Head of caudate nucleus (tissue), 42 donors: Measurements from ENCODE around the gene SERGEF.
"Not testable (repeated sequence)": the region's sequence is repeated elsewhere in the genome, so short reads cannot be mapped to it uniquely, and the experiment has no call there.

Source experiments
- DNase-seq, 42 donors: peaks; one replicate each; pipeline versions ENCODE4 v3.0.0 to v3.0.0-alpha.2; 2020 to 2021; ENCODE audit warnings: mixed read lengths in 7 of 42
- intact Hi-C: fragments of 100-400 bp; cut with DNase I; formaldehyde crosslinking; loops from one replicate; pipeline ENCODE4 v1.15.0; 2022

The SERGEF gene

GRCh38 chr11:17923217-17923616 is 89.6 kb downstream of the SERGEF start:
- intact Hi-C loops: no loop called here
- DNase-seq: peak in 11 of 42 donors; percentile 19 to 43 (median 24)

DNA sequence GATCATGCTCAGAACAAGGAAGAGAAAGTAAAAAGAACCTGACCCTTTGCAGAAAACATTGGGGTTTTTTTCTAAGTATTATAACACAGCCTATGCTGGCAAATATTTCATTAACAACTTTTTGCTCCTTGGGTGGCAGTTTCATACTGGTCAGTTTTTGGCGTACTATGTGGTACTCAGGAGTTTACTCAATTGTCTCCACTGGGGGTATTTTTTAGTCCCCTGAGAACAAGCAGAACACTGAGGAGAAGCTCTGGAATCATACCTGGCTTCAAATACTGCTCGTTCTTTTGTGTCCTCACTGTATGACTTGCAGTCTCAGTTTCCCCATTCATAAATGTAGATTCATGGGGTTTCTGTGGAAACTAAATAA is 90.4 kb downstream of the SERGEF start:
- no peak for DNase-seq
- intact Hi-C loops: no loop called here

GRCh38 chr11:17921659-17922415 is 91.0 kb downstream of the SERGEF start:
- peak in 4 of 42 donors; percentile 6 to 47 (median 16) for DNase-seq
- intact Hi-C loops: no loop called here

GRCh38 chr11:17918049-17918605 is 94.7 kb downstream of the SERGEF start:
- intact Hi-C loops: no loop called here
- DNase-seq: no peak

DNA sequence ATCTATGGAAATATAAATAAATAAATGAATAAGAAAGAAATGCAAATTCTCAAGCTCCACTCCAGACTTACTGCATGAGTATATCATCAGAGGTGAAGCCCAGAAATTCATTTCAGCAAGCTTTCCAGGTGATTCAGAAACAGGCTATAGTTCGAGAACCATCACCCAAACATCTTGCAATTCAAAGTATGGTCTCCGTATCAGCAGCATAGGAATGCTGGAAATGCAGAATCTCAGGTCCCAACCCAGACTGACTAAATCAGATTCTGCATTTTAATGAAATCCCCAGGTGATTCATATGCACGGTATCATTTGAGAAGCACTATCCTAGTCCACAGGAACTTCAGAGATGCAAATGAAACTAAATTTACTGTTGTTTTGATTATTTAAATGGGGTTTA is 95.3 kb downstream of the SERGEF start:
- DNase-seq: no peak
- intact Hi-C loops: no loop called here

- DNase-seq: no peak
- intact Hi-C loops: no loop called here
Measured at GRCh38 chr11:17915500-17916143, 97.2 kb downstream of the SERGEF start.

DNA sequence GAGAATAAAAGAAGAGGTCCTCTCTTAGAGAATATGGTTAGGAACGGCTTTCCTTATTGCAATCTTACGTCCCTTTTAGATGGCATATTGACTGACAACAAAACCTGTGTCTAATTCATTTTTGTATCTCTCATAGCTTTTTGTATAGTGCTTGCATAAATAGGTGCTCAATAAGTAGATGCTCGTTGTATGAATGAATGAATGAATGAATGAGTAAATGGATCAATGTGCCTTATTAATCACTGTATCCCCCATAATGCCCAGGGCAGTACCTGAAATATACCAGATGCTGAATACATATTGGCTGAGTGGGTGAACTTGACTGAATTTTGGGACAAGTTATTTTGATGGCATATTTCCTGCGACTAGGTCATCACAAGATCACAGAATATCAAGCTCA is 97.9 kb downstream of the SERGEF start:
- DNase-seq: no peak
- intact Hi-C loops: no loop called here

GRCh38 chr11:17907046-17907445 is 105.8 kb downstream of the SERGEF start:
- no peak for DNase-seq
- intact Hi-C loops: no loop called here

DNA sequence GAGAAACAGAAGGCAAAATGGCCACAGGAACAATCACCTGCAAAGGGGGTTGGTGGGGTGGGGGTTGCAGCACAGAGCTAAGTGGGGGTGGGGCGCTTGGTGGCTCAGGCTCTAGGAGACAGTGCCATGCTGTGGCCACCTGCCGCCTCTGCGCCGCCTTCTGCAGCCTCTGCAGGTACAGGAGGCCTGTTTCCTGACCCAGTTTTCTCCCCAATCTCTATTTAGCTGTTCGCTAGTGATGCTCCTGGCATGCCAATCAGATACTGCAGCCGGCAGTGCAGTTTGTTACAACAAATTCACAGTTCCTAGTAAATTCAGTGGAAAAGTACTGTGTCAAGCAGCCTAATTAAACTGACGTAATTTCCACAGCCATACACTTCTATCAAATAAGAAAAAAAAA is 106.4 kb downstream of the SERGEF start:
- DNase-seq: peak; percentile 43 to 92 (median 72)
- intact Hi-C loops: no loop called here

GRCh38 chr11:17905477-17905876 is 107.4 kb downstream of the SERGEF start:
- intact Hi-C loops: no loop called here
- no peak for DNase-seq

- DNase-seq: no peak
- intact Hi-C loops: no loop called here
Measured at GRCh38 chr11:17901481-17901880, 111.4 kb downstream of the SERGEF start.

DNA sequence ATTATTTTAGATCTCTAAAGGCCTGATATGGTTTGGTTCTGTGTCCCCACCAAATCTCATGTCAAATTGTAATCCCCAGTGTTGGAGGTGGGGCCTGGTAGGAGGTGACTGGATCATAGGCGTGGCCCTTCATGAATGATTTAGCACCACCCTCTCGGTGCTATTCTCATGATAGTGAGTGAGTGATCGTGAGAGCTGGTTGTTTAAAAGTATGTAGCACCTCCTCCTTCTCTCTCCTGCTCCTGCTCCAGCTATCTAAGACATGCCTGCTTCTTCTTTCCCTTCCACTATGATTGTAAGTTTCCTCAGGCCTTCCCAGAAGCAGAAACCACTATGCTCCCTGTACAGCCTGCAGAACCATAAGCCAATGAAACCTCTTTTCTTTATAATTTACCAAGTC is 114.1 kb downstream of the SERGEF start:
- DNase-seq: no peak
- intact Hi-C loops: no loop called here

- no peak for DNase-seq
- intact Hi-C loops: no loop called here
Measured at GRCh38 chr11:17898071-17898470, 114.8 kb downstream of the SERGEF start.

DNA sequence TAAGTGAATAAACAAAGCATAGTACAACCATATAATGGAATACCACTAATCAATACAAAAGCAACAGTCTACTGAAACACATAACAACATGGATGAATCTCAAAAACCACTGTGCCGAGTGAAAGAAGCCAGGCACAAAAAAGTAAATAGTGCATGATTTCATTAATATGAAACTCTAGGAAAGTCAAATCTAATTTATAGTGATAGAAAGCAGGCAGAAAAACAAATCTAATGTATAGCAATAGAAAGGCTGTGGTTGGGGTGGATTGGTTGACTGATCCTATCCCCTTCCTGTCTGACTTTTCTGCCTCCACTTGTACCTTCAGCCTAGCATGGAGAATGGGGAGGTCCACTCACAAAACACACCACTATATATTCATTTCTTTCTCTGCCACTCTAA is 115.4 kb downstream of the SERGEF start:
- intact Hi-C loops: no loop called here

DNA sequence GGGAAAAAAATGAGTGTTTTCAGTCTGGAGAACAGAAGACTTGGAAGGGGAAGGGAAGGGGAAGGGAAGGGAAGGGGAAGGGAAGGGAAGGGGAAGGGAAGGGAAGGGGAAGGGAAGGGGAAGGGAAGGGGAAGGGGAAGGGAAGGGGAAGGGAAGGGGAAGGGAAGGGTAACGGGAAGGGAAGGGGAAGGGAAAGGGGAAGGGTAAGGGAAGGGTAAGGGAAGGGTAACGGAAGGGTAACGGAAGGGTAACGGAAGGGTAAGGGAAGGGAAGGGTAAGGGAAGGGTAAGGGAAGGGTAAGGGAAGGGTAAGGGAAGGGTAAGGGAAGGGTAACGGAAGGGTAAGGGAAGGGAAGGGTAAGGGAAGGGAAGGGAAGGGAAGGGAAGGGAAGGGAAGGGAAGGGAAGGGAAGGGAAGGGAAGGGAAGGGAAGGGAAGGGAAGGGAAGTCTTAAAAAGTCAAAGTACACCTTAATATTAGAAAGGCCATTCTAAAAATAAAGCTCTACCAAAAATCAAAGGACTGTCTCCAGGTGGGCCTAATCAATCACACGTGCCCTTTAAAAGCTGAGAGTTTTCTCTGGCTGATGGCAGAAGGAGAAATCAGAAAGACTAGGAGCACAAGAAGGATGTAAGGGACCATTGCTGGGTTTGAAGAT is 116.2 kb downstream of the SERGEF start:
- DNase-seq, intact Hi-C loops: not testable (repeated sequence)

More for the DNA sequence above, 115.4 kb downstream of the SERGEF start:
- DNase-seq: no peak

- DNase-seq: peak; percentile 16 to 85 (median 63)
- intact Hi-C loops: no loop called here
Measured at GRCh38 chr11:17894929-17895658, 117.8 kb downstream of the SERGEF start.

- no peak for DNase-seq
- intact Hi-C loops: no loop called here
Measured at GRCh38 chr11:17892409-17892808, 120.4 kb downstream of the SERGEF start.

DNA sequence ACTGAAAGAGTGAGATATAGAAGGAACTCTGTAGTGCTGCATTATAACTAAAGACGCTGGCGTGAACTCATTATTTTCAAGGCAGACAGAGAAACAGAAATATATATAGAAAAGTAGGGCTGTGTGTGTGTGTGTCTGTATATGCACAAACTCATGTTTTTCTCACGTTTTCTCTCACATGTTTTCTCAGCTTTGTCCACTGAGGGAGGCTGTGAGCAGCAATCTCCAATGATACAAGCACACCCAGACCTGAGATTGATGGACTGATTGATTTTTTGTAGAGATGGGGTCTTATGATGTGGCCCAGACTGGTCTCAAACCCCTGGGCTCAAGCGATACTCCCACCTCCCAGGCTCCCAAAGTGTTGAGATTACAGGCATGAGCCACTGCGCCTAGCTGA is 122.5 kb downstream of the SERGEF start:
- DNase-seq: no peak
- intact Hi-C loops: no loop called here

DNA sequence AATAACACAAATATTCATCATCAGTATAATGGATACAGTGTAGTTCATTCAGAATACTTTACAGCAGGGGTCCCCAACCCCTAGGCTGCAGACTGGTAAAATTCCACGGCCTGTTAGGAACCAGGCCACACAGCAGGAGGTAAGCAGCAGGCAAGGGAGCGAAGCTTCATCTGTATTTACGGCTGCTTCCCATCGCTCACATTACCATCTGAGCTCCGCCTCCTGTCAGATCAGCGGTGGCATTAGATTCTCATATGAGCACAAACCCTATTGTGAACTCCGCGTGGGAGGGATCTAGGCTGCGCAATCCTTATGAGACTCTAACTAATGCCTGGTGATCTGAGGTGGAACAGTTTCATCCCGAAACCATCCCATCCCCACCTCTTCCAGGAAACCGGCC is 125.1 kb downstream of the SERGEF start:
- intact Hi-C loops: no loop called here
- DNase-seq: peak in 36 of 42 donors; percentile 13 to 82 (median 47)
